Neural progenitor cell (in vitro differentiated cells): Measurements from ENCODE around the gene SPSB4. TPM values are rescaled to one million over a fixed set of nuclear protein-coding genes. Genes with fewer than 3 reads are reported as not detected.

Experiments
- DNase-seq: peaks from one replicate; pipeline ENCODE4 v3.0.0-alpha.2; 2016; ENCODE audit warnings: low spot score
- H2AFZ ChIP-seq: fragments of 200-600 bp; sonication (generic); replicated peaks from 2 replicates; pipeline ENCODE4 v1.6.1; 2016; ENCODE audit warnings: antibody characterized with exemption
- H3F3A ChIP-seq: fragments of 200-600 bp; sonication (generic); 2 replicates; pipeline ENCODE4 v1.6.1; 2016; ENCODE audit warnings: antibody characterized with exemption, low read depth
- H3K27ac ChIP-seq: fragments of 200-600 bp; sonication (generic); 2 replicates; pipeline ENCODE4 v1.5.1; 2016; ENCODE audit warnings: mild to moderate bottlenecking
- H3K27me3 ChIP-seq: fragments of 200-600 bp; sonication (generic); 2 replicates; pipeline ENCODE4 v1.6.1; 2016; ENCODE audit warnings: mild to moderate bottlenecking, moderate library complexity
- H3K36me3 ChIP-seq: fragments of 200-600 bp; sonication (generic); 2 replicates; pipeline ENCODE4 v1.5.1; 2016
- H3K4me1 ChIP-seq: fragments of 200-600 bp; sonication (generic); 2 replicates; pipeline ENCODE4 v1.6.1; 2016; ENCODE audit warnings: mixed run types
- H3K4me2 ChIP-seq: fragments of 200-600 bp; sonication (generic); 2 replicates; pipeline ENCODE4 v1.6.1; 2016
- H3K4me3 ChIP-seq: fragments of 200-600 bp; sonication (generic); 2 replicates; pipeline ENCODE4 v1.5.1; 2016
- H3K79me2 ChIP-seq: fragments of 200-600 bp; sonication (generic); 2 replicates; pipeline ENCODE4 v1.6.1; 2016; ENCODE audit warnings: low read depth
- H3K9ac ChIP-seq: fragments of 200-600 bp; sonication (generic); 2 replicates; pipeline ENCODE4 v1.6.1; 2016
- H3K9me3 ChIP-seq: fragments of 200-600 bp; sonication (generic); 2 replicates; pipeline ENCODE4 v1.5.1; 2016; ENCODE audit warnings: low read depth
- H4K20me1 ChIP-seq: fragments of 200-600 bp; sonication (generic); 2 replicates; pipeline ENCODE4 v1.6.1; 2016; ENCODE audit warnings: low read depth
- H3K27ac Mint-ChIP-seq: 3 replicates; pipeline ENCODE4 v1.8.0; 2021; ENCODE audit warnings: mixed read lengths
- H3K27me3 Mint-ChIP-seq: 2 replicates; pipeline ENCODE4 v1.8.0; 2022; ENCODE audit warnings: low read depth, mild to moderate bottlenecking, inconsistent platforms, moderate library complexity, mixed read lengths; ENCODE audit not compliant: insufficient read depth
- H3K36me3 Mint-ChIP-seq: 3 replicates; pipeline ENCODE4 v1.8.0; 2021; ENCODE audit warnings: mixed read lengths
- H3K4me1 Mint-ChIP-seq: 3 replicates; pipeline ENCODE4 v1.8.0; 2021; ENCODE audit warnings: mixed read lengths
- H3K4me3 Mint-ChIP-seq: 3 replicates; pipeline ENCODE4 v1.8.0; 2021; ENCODE audit warnings: mild to moderate bottlenecking, moderate library complexity, mixed read lengths
- H3K9me3 Mint-ChIP-seq: 3 replicates; pipeline ENCODE4 v1.8.0; 2020; ENCODE audit warnings: mixed read lengths
- CTCF ChIP-seq: fragments of 200-600 bp; sonication (generic); IDR thresholded peaks from 2 replicates; pipeline ENCODE4 v1.5.1; 2017; ENCODE audit warnings: antibody characterized with exemption, mild to moderate bottlenecking
- EZH2 ChIP-seq: fragments of 200-600 bp; sonication (generic); IDR thresholded peaks from 2 replicates; pipeline ENCODE4 v1.6.1; 2017; ENCODE audit warnings: antibody characterized with exemption, mild to moderate bottlenecking, moderate library complexity
- EZH2phosphoT487 ChIP-seq: fragments of 200-600 bp; sonication (generic); IDR thresholded peaks from 2 replicates; pipeline ENCODE4 v1.6.1; 2017; ENCODE audit warnings: antibody characterized with exemption
- total RNA-seq: library from RNA; depleted of rRNA; stranded (reverse); fragments of >200 nt; gene quantifications from 2 replicates; pipeline ENCODE4 v1.2.3, GENCODE V29; 2015; ENCODE audit warnings: low replicate concordance

Gene SPSB4
- total RNA-seq, 1 donor from 2014 or later, result 4.9 TPM

DNA sequence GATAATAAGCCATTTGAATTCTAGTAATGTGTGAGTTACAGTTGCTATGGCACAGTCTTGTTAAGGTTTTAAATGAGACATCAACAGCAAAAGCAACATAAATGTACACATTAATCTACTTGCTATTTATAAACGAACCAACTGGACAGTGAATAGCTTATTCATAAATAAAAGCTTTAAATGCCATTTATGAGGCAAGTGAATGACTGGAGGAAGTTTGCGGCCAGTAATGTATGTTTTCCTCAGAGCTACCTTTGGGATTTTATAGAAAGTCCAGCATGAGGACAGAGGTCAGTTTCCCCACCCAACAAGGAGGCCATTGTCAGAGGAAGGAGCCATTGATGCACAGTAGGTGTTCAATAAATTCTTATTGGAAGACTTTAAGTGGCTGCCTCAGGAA lies 132.5 kb downstream of the SPSB4 start:
- no peak for TF ChIP-seq CTCF
- no peak for TF ChIP-seq EZH2
- no peak for TF ChIP-seq EZH2phosphoT487
- H3K4me1 Mint-ChIP-seq, result no peaks in the 10 kb centered on the region

DNA sequence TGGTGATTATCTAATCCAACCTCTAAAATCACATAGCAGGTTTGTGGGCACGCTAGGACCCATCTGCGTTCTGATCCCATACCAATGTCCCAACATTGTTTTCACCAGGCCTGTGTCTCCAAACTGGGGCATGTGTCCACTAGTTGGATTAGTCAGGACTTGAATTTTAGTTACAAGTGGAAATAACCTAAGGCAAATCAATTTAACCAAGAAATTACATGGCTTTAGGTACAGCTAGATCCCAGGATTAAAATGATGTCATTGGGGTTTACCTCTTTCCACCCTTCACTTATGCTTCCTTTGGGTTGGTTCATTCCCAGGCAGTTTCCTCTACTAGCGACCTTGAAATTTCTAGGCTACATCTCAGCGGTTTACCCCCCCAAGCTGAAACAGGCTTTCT lies 133.3 kb downstream of the SPSB4 start:
- Mint-ChIP-seq H3K4me3 (no peak overlapping the region), H3K36me3 (peaks cover 3% of the 10 kb centered on the region), H3K9me3 (peaks cover 14% of the 10 kb centered on the region), H3K4me1 (no peaks in the 10 kb centered on the region), H3K27me3 (no peaks in the 10 kb centered on the region), H3K27ac (no peak overlapping the region)
- no peaks in the 10 kb centered on the region for H3K9me3 ChIP-seq
- H3K4me3 ChIP-seq, result no peak overlapping the region
- no peaks in the 10 kb centered on the region for H3K79me2 ChIP-seq
- H4K20me1 ChIP-seq, result no peaks in the 10 kb centered on the region
- no peaks in the 10 kb centered on the region for H3K27me3 ChIP-seq
- H2AFZ ChIP-seq, result no peak overlapping the region
- no peaks in the 10 kb centered on the region for H3K4me1 ChIP-seq
- no peak overlapping the region for H3K4me2 ChIP-seq
- no peak overlapping the region for H3K9ac ChIP-seq
- no peak for DNase-seq
- TF ChIP-seq EZH2 (no peak), CTCF (no peak), EZH2phosphoT487 (no peak)
- H3K36me3 ChIP-seq, result no peaks in the 10 kb centered on the region
- no peak overlapping the region for H3K27ac ChIP-seq
- no peaks in the 10 kb centered on the region for H3F3A ChIP-seq

More for the DNA sequence above, 132.5 kb downstream of the SPSB4 start:
- Mint-ChIP-seq H3K27ac (no peak overlapping the region), H3K36me3 (peaks cover 3% of the 10 kb centered on the region), H3K9me3 (peaks cover 15% of the 10 kb centered on the region), H3K4me3 (no peak overlapping the region), H3K27me3 (no peaks in the 10 kb centered on the region)
- Histone ChIP-seq H3K4me2 (no peak overlapping the region), H3K27me3 (no peaks in the 10 kb centered on the region), H4K20me1 (no peaks in the 10 kb centered on the region), H3F3A (no peaks in the 10 kb centered on the region), H3K79me2 (no peaks in the 10 kb centered on the region), H3K4me3 (no peak overlapping the region), H3K36me3 (no peaks in the 10 kb centered on the region), H3K27ac (no peak overlapping the region), H3K9me3 (no peaks in the 10 kb centered on the region), H3K4me1 (no peaks in the 10 kb centered on the region), H3K9ac (no peak overlapping the region), H2AFZ (no peak overlapping the region)
- DNase-seq, result no peak

GRCh38 chr3:141191097-141191749 lies 140.1 kb downstream of the SPSB4 start:
- no peak overlapping the region for H2AFZ ChIP-seq
- no peak overlapping the region for H3K27ac ChIP-seq
- TF ChIP-seq EZH2 (no peak), CTCF (no peak), EZH2phosphoT487 (no peak)
- H3K4me1 ChIP-seq, result no peaks in the 10 kb centered on the region
- no peaks in the 10 kb centered on the region for H3K27me3 ChIP-seq
- no peak overlapping the region for H3K4me2 ChIP-seq
- Mint-ChIP-seq H3K36me3 (no peaks in the 10 kb centered on the region), H3K27me3 (peaks cover 6% of the 10 kb centered on the region), H3K4me1 (peaks cover 8% of the 10 kb centered on the region), H3K9me3 (peaks cover 4% of the 10 kb centered on the region), H3K4me3 (no peak overlapping the region), H3K27ac (no peak overlapping the region)
- H3K79me2 ChIP-seq, result no peaks in the 10 kb centered on the region
- no peaks in the 10 kb centered on the region for H3K9me3 ChIP-seq
- no peaks in the 10 kb centered on the region for H3F3A ChIP-seq
- no peak overlapping the region for H3K4me3 ChIP-seq
- no peak for DNase-seq
- no peaks in the 10 kb centered on the region for H3K36me3 ChIP-seq
- no peak overlapping the region for H3K9ac ChIP-seq
- H4K20me1 ChIP-seq, result no peaks in the 10 kb centered on the region
